ENCODE results near the gene DEAF1. TPM values are rescaled to one million over a fixed set of nuclear protein-coding genes. Genes with fewer than 3 reads are reported as not detected.

DEAF1 gene, protein sequence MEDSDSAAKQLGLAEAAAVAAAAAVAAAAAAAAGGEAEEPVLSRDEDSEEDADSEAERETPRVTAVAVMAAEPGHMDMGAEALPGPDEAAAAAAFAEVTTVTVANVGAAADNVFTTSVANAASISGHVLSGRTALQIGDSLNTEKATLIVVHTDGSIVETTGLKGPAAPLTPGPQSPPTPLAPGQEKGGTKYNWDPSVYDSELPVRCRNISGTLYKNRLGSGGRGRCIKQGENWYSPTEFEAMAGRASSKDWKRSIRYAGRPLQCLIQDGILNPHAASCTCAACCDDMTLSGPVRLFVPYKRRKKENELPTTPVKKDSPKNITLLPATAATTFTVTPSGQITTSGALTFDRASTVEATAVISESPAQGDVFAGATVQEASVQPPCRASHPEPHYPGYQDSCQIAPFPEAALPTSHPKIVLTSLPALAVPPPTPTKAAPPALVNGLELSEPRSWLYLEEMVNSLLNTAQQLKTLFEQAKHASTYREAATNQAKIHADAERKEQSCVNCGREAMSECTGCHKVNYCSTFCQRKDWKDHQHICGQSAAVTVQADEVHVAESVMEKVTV
- 64.8 and 65.6 TPM in 2 replicates for total RNA-seq (2013; cell fraction: nucleolus; rRNA removed)
- total RNA-seq (2014; rRNA removed) = 47.6 and 48.6 TPM in 2 replicates
- 21.2 and 23.0 TPM in 2 replicates for total RNA-seq (2014; rRNA removed; fragmentation: Illumina TruSeq; extraction: Trizol)
- 51.3 and 57.1 TPM in 2 replicates for total RNA-seq (2021)
- 7.2 TPM for polyA plus RNA-seq (2011; ENCODE audit: low read depth)
- polyA plus RNA-seq (2011; rRNA removed) = 10.2 and 21.6 TPM in 2 replicates
- polyA plus RNA-seq (2011; cell fraction: cytosol; rRNA removed) = 37.2 and 47.3 TPM in 2 replicates
- 31.1 and 35.9 TPM in 2 replicates for polyA plus RNA-seq (2011; cell fraction: nucleus; rRNA removed)
- polyA plus RNA-seq (2012) = 23.4 and 29.5 TPM in 2 replicates
- polyA plus RNA-seq (2014; fragmentation: Illumina TruSeq; extraction: Trizol) = 4.4 and 17.1 TPM in 2 replicates
- 1 to 10 TPM in 1 of 2 experiments, under 1 TPM in 1; 0.68 to 5.5 TPM for polyA plus RNA-seq (2014; fragmentation: Nextera tagmentation; extraction: Ambion mirVana)
- 43.7 and 51.5 TPM in 2 replicates for polyA plus RNA-seq (2014; rRNA removed)
- 10 to 100 TPM; 28.8 to 41.0 TPM for polyA plus RNA-seq (2016; fragmentation: Nextera tagmentation; extraction: Ambion mirVana)
- polyA minus RNA-seq (2011; rRNA and poly(A)+ RNA removed) = 18.2 and 35.1 TPM in 2 replicates
- polyA minus RNA-seq (2011; cell fraction: cytosol; rRNA and poly(A)+ RNA removed) = 21.3 and 22.6 TPM in 2 replicates
- polyA minus RNA-seq (2011; cell fraction: nucleus; rRNA and poly(A)+ RNA removed) = 10.5 and 23.0 TPM in 2 replicates
- Bru-seq, nascent RNA = percentile 61 among the genes with signal in this experiment
- percentile 74 among the genes with signal in this experiment for BruChase-seq, experiment 1, labeled RNA remaining after a 6-hour chase
- percentile 67 among the genes with signal in this experiment for BruChase-seq, experiment 2, labeled RNA remaining after a 2-hour chase
- long read RNA-seq, experiment 1, partial matches to known transcripts = 2 of 7 reads
- long read RNA-seq, experiment 1, other reads (novel, unspliced or antisense) = 4 of 7 reads
- long read RNA-seq, experiment 2, partial matches to known transcripts = 2 of 9 reads
- long read RNA-seq, experiment 2, other reads (novel, unspliced or antisense) = 6 of 9 reads

DNA sequence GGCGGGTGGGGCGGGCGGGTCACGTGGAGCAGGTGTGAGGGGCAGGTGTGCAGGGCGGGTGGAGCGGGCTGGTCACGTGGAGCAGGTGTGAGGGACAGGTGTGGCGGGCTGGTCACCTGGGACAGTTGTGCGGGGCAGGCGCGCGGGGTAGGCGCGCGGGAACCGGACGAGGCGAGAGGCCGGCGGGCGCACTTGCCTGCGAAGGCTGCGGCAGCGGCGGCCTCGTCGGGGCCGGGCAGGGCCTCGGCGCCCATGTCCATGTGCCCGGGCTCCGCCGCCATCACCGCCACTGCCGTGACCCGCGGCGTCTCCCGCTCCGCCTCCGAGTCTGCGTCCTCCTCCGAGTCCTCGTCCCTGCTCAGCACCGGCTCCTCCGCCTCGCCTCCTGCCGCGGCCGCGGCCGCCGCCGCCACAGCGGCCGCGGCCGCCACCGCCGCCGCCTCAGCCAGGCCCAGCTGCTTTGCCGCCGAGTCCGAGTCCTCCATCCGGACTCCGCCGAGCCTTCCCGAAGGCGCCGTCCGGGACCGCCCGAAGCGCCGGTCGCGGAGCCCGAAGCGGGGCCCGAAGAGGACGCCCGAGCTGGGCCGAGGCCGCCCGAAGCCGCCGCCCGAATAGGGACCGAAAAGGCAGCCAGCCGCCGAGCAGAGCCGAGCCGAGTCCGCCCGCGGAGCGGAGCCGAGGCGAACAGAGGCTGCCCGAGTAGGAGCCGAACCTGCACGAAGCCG, at the start of gene DEAF1:
Gene DEAF1, minus strand, starts transcription at position 660 of the 725 bp plus-strand sequence. Its CDS starts 175 bp downstream, at position 485.
- intact Hi-C loops (cut with micrococcal nuclease; ENCODE audit: unreplicated experiment) = no loop called here
- H3K9me3 ChIP-seq (replicated peaks; ENCODE audit: control insufficient read depth, insufficient read depth, low read length) = no peaks in the 10 kb centered on the region
- FAIRE-seq = no peak
- TF ChIP-seq CBFB (IDR thresholded peaks at IDR 0.05; ENCODE audit: low read depth) (no peak), STAT1 (conservative IDR thresholded peaks at IDR 0.05) (no peak), BHLHE40 (IDR thresholded peaks at IDR 0.05; ENCODE audit: borderline replicate concordance in 1 of 2, low read depth in 2 of 2, low read length in 1 of 2) (peak; percentile 22 to 83; a peak in 2 of 4 replicates), TCF3 (IDR thresholded peaks at IDR 0.05; ENCODE audit: borderline replicate concordance, insufficient read depth, low read depth, low read length) (0 out of 2 replicates have a peak, but pooled peaks have one; percentile 55), NR2F1 (conservative IDR thresholded peaks at IDR 0.05) (peak; percentile 64), BACH1 (IDR thresholded peaks at IDR 0.05; ENCODE audit: borderline replicate concordance) (peak; percentile 70; the same call in 1 of the 2 replicates), NFYB (IDR thresholded peaks at IDR 0.05; ENCODE audit: insufficient read depth, low read depth, low read length) (no peak), LARP7 (IDR thresholded peaks at IDR 0.05) (peak; percentile 98), FOS (IDR thresholded peaks at IDR 0.05; ENCODE audit: borderline replicate concordance, extremely low read depth, insufficient read length) (no peak), PAX5 (IDR thresholded peaks at IDR 0.05; ENCODE audit: borderline replicate concordance, low read depth, low read length) (0 out of 2 replicates have a peak, but pooled peaks have one; percentile 3)
- TF ChIP-seq, protein P1, sequence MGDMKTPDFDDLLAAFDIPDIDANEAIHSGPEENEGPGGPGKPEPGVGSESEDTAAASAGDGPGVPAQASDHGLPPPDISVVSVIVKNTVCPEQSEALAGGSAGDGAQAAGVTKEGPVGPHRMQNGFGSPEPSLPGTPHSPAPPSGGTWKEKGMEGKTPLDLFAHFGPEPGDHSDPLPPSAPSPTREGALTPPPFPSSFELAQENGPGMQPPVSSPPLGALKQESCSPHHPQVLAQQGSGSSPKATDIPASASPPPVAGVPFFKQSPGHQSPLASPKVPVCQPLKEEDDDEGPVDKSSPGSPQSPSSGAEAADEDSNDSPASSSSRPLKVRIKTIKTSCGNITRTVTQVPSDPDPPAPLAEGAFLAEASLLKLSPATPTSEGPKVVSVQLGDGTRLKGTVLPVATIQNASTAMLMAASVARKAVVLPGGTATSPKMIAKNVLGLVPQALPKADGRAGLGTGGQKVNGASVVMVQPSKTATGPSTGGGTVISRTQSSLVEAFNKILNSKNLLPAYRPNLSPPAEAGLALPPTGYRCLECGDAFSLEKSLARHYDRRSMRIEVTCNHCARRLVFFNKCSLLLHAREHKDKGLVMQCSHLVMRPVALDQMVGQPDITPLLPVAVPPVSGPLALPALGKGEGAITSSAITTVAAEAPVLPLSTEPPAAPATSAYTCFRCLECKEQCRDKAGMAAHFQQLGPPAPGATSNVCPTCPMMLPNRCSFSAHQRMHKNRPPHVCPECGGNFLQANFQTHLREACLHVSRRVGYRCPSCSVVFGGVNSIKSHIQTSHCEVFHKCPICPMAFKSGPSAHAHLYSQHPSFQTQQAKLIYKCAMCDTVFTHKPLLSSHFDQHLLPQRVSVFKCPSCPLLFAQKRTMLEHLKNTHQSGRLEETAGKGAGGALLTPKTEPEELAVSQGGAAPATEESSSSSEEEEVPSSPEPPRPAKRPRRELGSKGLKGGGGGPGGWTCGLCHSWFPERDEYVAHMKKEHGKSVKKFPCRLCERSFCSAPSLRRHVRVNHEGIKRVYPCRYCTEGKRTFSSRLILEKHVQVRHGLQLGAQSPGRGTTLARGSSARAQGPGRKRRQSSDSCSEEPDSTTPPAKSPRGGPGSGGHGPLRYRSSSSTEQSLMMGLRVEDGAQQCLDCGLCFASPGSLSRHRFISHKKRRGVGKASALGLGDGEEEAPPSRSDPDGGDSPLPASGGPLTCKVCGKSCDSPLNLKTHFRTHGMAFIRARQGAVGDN (IDR thresholded peaks at IDR 0.05) = peak; percentile 94

More for the DNA sequence above, at the start of gene DEAF1:
- ChIA-PET SMC1A (ENCODE audit: uncharacterized antibody, unreplicated experiment) (interaction anchor here (0.7 kb wide), 1 partner anchor 269 kb away, joined by 3 read pairs; no protein-coding TSS in a partner anchor), RAD21 (ENCODE audit: unreplicated experiment) (interaction anchor here (1.0 to 8.1 kb wide), 4 partner anchors 26 to 140 kb away, joined by 3 to 112 read pairs (median 19); partner anchors contain the start of gene PHRF1), CTCF (interaction anchor here (1.1 to 5.8 kb wide), 5 partner anchors 30 to 246 kb away, joined by 3 to 127 read pairs (median 5); partner anchors contain the start of genes LMNTD2 and TALDO1), POLR2A (interaction anchor here (0.6 to 6.5 kb wide), 6 partner anchors 28 to 163 kb away, joined by 3 to 72 read pairs (median 6); partner anchors contain the start of genes HRAS and RPLP2)
- ATAC-seq = peak; percentile 87
- in situ Hi-C loops (cut with MboI) = no loop called here
- peak; percentile 59 for DNase-seq (ENCODE audit: low read depth, low spot score)
- Histone ChIP-seq H3K27ac (ENCODE audit: control insufficient read depth, insufficient read depth) (peak within 1 kb of the TSS; percentile 96), H3K79me2 (ENCODE audit: control insufficient read depth, insufficient read depth, low read length) (peaks cover 37% of the 10 kb centered on the region), H3K4me3 (peak within 1 kb of the TSS; percentile 83), H3K4me1 (ENCODE audit: control insufficient read depth, insufficient read depth, low read length) (peaks cover 24% of the 10 kb centered on the region), H3K36me3 (ENCODE audit: control insufficient read depth in 2 of 2, insufficient read depth in 2 of 2, low read length in 1 of 2) (peaks cover 0 to 1% of the 10 kb centered on the region in 2 experiments; a peak in 3 of 4 replicates), H3K27me3 (replicated peaks in 1 of 2; ENCODE audit: control insufficient read depth in 2 of 2, insufficient read depth in 2 of 2, low read length in 1 of 2) (no peaks in the 10 kb centered on the region), H4K20me1 (ENCODE audit: control insufficient read depth, insufficient read depth) (no peaks in the 10 kb centered on the region; the same call in 1 of the 2 replicates), H2AFZ (ENCODE audit: control insufficient read depth, low read depth, low read length) (peak within 1 kb of the TSS; percentile 84), H3K9ac (ENCODE audit: control insufficient read depth, insufficient read depth, low read length) (peak within 1 kb of the TSS; percentile 93), H3K4me2 (ENCODE audit: control insufficient read depth, insufficient read depth) (peak within 1 kb of the TSS; percentile 79)
- BruUV-seq (replicated peaks) = no TSS peak
- under 1% methylated on average over 98 of the region's 103 CpGs for WGBS (ENCODE audit: insufficient coverage, insufficient replicate concordance, low lambda C conversion rate, missing lambda C conversion rate)

Data from GM12878 (cell line).